NCI-H146 treated with DMSO at 0.1 percent for 48 hours (cell line): Measurements from ENCODE around the gene DHRSX.
"Not testable (repeated sequence)": the region's sequence is repeated elsewhere in the genome, so short reads cannot be mapped to it uniquely, and the experiment has no call there.

ENCODE experiments used
- DNase-seq: peaks from one replicate; lab custom pipeline; 2025; ENCODE audit not compliant: unreplicated experiment; lab: John Stamatoyannopoulos, UW

The DHRSX gene

DNA sequence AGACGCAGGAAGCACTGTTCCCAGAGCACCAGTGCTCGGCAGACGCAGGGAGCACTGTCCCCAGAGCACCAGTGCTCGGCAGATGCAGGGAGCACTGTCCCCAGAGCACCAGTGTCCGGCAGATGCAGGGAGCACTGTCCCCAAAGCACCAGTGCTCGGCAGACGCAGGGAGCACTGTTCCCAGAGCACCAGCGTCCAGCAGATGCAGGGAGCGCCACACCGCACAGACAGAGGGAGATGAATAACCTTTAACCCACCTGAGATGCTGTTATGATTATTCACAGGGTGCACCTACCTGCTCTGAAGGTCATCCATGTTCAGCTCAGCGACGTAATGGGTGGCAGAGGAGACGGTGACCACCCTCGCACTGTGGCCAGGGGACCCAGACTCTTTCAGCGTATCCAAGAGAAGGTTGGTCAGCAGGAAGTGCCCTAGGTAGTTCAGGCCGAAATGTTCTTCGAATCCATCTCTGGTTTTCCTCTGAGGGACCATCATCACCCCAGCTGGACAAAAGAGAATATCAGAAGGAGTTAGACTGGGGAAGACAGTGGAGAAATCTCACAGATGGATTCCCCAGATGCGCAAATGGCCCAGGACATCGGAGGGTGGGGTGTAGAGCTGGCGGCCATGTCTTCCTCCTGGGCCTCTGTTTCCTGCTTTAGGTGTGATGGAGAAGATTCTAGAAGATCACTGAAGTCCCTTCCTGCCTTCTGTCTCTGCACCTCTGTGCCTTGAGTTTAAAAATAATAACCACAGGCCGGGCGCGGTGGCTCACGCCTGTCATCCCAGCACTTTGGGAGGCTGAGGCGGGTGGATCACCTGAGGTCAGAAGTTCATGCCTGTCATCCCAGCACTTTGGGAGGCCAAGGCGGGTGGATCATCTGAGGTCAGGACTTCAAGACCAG, 234.1 kb downstream of the DHRSX start:
- no peak for DNase-seq

DNA sequence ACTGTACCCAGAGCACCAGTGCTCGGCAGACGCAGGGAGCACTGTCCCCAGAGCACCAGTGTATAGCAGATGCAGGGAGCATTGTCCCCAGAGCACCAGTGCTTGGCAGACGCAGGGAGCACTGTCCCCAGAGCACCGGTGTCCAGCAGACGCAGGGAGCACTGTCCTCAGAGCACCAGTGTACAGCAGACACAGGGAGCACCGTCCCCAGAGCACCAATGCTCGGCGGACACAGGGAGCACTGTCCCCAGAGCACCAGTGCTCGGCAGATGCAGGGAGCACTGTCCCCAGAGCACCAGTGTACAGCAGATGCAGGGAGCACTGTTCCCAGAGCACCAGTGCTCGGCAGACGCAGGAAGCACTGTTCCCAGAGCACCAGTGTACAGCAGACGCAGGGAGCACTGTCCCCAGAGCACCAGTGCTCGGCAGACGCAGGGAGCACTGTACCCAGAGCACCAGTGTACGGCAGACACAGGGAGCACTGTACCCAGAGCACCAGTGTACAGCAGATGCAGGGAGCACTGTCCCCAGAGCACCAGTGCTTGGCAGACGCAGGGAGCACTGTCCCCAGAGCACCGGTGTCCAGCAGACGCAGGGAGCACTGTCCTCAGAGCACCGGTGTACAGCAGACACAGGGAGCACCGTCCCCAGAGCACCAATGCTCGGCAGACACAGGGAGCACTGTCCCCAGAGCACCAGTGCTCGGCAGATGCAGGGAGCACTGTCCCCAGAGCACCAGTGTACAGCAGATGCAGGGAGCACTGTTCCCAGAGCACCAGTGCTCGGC, 234.9 kb downstream of the DHRSX start:
- DNase-seq, result not testable (repeated sequence)

DNA sequence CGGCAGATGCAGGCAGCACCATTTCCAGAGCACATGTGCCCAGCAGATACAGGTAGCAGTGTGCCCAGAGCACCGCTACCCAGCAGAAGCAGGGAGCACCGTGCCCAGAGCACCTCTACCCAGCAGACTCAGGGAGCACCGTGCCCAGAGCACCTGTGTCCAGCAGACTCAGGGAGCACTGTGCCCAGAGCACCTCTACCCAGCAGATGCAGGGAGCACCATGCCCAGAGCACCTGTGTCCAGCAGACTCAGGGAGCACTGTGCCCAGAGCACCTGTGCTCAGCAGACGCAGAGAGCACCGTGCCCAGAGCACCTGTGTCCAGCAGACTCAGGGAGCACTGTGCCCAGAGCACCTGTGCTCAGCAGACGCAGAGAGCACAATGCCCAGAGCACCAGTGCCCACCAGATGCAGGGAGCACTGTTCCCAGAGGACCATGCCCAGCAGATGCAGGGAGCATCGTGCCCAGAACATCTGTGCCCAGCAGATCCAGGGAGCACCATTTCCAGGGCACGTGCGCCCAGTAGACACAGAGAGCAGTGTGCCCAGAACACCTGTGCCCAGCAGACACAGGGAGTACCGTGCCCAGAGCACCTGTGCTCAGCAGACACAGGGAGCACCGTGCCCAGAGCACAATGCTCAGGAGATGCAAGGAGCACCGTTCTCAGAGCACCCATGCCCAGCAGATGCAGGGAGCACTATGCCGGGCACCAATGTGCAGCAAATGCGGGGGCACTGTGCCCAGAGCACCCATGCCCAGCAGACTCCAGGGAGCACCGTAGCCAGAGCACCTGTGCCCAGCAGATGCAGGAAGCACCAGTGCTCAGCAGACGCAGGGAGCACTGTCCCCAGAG, 236.4 kb downstream of the DHRSX start:
- no peak for DNase-seq

DNA sequence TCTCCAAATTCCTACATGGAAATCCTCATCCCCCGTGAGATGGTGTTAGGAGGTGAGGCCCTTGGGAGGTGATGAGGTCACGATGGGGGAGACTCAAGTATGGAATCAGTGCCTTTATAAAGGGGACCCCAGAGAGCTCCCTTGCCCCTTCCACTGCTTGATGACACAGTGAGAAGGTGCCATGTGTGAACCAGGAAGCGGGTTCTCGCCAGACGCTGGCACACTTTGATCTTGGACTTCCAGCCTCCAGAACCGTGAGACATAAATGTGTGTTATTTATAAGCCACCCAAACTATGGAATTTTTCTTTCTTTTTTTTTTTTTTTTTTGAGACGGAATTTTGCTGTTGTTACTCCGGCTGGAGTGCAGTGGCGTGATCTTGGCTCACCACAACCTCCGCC, 237.6 kb downstream of the DHRSX start:
- DNase-seq, result no peak

DNA sequence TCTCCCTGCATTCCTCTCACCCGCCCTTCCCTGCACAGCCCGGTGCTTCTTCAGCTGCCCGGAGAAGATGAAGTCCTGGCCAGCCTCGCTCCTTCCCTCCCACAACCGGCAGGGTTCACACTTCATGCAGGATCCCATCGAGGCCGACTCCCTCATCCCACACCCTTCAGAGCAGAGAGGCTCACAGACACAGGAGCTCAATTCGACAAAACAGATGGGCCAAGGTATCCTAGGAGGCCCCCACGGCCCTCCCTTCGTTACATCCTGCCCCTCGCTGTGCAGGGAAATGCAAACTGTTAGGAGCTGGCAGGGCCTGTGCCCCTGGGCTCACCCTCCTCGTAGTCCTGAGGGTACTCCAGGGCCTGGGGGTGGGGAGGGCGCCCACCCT, 238.1 kb downstream of the DHRSX start:
- DNase-seq, result no peak

DNA sequence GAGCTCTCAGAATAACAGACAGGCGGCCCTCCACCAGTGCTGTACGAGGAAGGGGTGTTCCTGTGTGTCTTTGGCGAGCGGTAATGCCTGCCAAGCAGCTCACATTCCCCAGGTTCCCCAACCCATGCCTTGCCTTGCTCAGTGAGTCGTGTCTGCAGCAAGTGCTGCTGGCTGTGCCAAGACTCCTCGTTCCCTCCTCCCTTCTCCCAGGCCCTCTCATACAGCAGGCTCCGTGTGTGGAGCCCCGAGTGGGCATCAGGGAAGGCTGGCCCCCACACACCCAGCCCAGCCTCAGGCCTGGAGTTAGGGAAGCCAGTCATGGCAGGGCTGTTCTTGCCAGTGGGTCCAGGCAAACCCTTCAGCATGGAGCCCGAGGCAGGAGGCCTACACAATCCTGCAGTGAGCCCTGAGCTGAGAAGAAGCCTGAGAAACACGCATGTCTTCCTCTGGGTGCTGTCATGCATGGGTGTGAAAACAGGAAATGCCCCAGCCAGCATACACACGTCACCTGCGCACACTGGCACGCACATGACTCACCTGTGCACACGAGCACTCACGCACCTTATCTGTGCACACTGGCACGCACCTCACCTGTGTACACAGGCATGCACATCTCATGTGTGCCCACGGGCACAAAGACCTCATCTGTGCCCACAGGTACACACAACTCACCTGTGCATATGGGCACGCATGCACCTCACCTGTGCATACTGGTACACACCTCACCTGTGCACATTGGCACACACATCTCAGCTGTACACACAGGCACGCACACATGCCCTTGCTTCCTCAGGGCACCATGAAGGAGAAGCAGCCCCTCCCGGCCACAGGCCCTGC, 238.7 kb downstream of the DHRSX start:
- DNase-seq, result no peak

DNA sequence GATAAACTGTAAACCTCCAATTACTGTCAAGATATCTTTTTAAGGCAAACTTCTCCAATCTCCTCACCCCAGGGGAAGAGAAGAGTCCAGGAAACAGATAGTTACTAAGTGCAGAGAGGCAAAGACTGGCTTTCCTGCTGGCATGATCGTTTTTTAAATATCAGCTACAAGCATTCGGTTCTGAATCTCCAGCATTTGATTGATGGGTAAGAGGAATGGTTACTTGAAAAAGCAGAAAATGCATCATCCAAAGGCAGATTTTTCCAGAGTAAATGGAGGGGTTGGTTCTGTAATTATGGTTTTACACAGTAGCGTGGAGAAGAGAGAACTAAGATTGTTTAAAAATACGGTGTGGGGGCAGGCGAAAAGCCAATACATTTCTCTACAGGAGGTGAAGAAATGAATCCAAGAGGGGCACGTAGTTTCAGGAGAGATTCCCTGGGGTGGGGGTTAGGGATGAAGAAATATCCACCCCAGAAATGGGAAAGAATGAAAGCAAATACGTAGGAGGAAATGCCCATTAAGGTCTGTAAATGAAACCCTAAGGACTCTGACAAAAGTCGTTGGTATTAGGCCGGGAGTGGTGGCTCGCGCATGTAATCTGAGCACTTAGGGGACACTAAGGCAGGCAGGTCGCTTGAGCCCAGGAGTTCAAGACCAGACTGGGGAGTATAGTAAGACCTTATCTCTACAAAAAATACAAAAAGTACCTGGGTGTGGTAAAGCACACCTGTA, 248.3 kb downstream of the DHRSX start:
- DNase-seq, result no peak

DNA sequence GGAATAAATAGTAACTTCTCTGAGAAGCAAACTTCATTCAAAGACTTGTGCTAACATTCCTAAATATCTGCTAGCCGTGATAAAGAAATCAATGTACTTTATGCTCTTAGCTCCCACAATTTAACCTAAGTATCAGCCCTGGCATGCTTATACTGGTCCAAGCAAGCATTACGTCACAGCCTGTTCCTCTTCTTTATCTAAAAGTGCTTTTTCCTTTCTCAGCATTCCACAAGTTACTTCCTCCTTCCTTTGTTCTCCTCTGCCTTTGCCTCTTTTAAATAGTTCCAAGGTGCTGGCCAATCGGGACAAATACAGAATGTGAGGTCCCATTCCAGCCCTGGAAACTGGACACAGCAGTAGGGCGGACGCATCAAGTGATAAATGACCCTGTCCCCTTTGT, 249.6 kb downstream of the DHRSX start:
- DNase-seq, result no peak

DNA sequence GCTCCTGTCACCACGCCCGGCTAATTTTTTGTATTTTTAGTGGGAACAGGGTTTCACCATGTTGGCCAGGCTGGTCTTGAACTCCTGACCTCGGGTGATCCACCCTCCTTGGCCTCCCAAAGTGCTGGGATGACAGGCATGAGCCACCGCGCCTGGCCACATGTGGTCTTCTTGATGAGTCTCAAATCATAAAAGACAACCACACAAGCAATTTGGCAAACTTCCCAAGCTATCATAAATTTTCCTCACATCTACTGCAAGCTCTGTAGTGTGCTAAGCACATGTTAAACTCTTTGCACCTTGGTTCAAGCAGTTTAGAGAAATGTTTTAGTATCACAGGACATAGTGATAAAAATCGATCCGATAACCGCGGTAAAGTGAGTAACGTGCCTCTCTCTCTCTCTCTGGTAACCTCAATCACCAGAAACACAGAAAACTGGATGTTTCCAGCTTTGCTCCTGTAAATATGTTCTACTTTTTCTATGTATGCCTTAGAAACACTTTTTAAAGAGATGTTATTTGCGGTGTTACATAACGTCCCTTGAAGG, 256.8 kb downstream of the DHRSX start:
- DNase-seq, result no peak

DNA sequence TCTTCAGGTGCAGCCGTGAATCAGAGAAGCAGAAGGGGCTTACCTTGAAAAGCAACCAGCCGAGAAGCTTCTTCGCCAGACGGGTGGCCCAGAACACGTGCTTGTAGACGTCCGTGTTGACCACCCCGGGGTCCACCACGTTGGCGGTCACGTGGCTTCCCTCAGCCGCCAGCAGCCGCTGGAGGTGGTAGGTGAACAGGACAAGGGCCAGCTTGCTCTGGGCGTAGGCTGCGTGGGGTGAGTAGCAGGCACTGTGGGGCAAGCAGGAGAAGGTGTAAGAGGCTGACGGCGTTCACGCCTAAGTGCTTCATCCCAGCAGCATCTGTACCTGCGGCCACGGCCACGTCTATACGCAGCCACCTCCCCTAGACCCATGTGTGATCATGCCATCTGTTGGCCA, 257.8 kb downstream of the DHRSX start:
- no peak for DNase-seq

DNA sequence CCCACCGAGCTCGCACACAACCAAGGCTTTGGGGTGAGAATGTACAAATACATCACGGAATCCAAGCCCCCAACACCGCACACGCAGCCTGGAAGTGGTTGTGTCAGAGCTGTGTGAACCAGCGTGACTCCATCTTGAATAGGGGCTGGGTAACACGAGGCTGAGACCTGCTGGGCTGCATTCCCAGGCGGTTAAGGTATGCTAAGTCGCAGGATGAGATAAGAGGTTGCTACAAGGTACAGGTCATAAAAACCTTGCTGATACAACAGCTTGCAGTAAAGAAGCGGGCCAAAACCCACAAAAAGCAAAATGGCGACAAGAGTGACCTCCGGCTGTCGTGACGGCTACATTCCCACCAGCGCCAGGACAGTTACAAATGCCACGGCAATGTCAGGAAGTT, 258.4 kb downstream of the DHRSX start:
- DNase-seq, result no peak

DNA sequence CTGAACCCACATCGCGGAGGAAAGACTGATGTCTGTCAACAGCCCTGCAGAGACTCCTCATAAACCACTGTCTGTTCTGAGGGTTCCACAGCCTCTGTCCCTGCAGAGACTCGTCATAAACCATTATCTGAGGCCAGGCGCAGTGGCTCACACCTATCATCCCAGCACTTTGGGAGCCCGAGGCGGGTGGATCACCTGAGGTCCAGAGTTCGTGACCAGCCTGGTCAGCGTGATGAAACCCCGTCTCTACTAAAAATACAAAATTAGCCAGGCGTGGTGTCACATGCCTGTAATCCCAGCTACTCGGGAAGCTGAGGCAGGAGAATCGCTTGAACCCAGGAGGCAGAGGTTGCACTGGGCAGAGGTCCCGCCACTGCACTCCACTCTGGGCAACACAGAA, 259.3 kb downstream of the DHRSX start:
- DNase-seq, result not testable (repeated sequence)

DNA sequence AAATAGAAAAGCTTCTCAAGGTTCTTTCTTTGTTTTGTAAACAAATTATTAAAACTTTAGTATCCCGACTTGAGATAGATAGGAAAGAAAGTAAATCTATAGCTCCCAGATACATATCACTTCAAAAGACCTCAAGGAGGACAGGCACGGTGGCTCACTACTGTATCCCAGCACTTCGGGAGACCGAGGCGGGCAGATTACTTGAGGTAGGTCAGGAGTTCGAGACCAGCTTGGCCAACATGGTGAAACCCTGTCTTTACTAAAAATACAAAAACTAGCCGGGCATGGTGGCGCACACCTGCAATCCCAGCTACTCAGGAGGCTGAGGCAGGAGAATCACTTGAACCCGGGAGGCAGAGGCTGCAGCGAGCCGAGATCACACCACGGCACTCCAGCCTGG, 260.0 kb downstream of the DHRSX start:
- not testable (repeated sequence) for DNase-seq

DNA sequence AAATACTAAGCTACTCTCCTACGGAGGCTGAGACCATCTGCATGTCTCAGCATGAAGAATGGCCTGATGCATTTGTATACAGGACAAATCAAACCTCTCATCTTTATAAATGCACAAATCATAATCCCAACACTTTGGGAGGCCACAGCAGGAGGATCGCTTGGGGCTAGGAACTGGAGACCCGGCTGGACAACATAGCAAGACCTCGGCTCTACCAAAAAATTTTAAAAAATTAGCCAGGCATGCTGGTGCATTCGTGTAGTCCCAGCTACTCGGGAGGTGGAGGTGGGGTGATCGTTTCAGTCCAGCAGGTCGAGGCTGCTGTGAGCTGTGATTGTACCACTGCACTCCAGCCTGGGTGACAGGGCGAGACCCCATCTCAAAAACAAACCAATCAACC, 262.8 kb downstream of the DHRSX start:
- no peak for DNase-seq

DNA sequence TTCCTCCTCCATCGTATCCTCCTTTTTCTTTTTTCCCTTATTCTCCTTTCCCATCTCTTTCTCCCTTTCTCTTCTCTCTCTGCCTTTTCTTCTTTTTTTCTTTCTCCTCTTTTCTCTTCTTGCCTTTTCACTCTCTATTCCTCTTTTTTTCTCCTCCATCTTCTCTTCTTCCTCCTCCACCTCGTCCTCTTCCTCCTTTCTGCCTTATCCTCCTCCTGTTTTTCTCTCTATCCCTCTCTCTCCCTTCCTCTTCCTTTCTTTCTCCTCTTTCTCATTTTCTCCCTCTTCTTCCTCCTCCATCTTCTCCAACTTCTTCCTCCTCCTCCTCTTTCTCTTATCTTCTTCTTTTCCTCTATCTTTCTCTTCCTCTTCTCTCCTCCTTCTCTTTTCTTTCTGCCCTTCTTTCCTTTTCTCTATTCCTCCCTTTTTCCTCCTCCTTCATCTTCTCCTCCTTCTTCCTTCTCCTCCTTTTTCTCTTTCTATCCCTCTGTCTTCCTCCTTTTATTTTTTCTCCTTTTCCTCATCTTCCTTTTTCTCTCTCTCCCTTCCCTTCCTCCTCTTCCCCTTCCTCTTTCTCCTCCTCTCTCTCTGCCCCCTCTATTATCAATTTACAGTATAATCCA, 269.1 kb downstream of the DHRSX start:
- no peak for DNase-seq

DNA sequence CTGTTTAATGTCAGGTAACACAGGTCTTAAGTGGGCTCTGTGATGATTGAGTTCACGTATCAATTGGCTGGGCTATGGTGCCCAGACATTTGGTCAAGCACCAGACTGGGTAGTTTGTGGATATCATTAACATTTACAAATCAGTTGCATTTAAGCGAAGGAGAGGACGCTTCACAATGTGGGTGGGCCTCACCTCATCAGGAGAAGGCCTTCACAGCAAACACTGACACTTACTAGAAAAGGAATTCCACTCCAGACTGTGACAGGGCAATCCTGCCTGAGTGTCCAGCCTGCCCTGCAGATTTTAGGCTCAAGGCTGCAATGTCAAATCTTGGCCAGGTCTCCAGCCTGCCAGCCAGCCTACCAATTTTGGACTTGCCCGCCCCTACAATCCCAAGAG, 270.3 kb downstream of the DHRSX start:
- DNase-seq, result no peak

DNA sequence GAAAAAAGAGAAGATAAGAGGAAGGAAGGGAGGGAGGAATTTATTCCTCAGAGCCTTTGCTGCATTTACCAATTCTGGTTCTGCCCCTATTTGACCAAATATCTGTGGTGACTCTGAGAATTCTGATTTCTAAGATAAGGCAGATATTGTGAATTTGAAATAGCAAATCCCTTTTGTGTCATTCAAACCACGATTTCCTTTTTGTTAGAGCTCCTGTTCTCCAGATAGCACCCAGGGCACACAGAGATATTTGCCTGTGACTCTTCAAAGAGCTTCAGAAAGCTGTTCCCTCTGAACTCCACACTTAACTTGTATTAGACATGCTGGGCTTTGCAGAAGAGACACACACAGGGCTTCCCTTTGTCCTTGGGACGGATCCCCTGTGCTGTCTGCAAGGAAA, 272.2 kb downstream of the DHRSX start:
- no peak for DNase-seq

DNA sequence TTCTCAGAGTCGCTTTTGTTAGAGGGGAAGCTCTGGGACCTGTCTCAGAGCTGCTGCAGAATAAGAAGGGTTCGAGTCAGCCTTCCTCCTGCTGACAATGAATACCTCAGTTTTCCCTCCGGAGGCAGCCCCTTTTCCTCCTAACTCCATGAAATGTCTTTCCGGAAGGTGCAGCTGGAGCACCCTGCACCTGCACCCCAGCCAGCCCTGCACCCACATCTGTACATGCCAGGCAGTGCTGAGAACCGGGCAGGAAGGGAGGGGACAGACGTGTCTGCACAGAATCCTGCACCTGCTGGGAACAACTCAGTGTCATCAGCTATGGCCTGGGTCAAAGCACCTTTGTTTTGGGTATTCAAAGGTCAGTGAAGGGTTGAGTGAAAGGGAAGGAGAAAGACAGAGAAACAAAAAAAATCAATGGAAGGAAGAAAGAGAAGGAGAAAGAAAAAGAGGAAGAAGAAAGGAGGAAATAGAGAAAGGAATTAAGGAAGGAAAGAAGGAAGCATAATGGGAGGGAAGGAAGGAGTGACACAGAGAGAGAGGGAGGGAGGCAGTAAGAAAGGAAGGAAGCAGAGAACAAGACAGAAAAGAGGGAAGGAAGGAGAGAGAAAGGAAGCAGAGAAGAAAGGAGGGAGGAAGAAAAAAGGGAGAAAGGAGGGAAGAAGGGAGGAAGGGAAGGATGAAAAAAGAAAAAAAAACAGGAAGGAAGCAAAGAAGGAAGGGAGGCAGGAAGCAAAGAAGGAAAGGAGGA, 273.7 kb downstream of the DHRSX start:
- no peak for DNase-seq
